GM23338 (cell line): ENCODE results near the gene MLC1. TPM values are rescaled to one million over a fixed set of nuclear protein-coding genes. Genes with fewer than 3 reads are reported as not detected.

Experiments
- ATAC-seq: fragments of 200-7000 bp; cut with Tn5 transposase; 3 replicates; pipeline ENCODE4 v1.9.1; 2020
- DNase-seq: peaks from one replicate; pipeline ENCODE4 v3.0.0-alpha.2; 2015; ENCODE audit warnings: low spot score
- H2AFZ ChIP-seq: fragments of 200-600 bp; sonication (generic); 2 replicates; pipeline ENCODE4 v1.8.0; 2016; ENCODE audit warnings: antibody characterized with exemption, mild to moderate bottlenecking, moderate library complexity
- H3F3A ChIP-seq: fragments of 200-600 bp; sonication (generic); replicated peaks from 2 replicates; pipeline ENCODE4 v1.8.0; 2017; ENCODE audit warnings: antibody characterized with exemption, mixed run types, low read depth
- H3K27ac ChIP-seq: fragments of 200-600 bp; sonication (generic); 2 replicates; pipeline ENCODE4 v1.6.1; 2016; ENCODE audit warnings: low read depth
- H3K27me3 ChIP-seq: fragments of 200-600 bp; sonication (generic); 2 replicates; pipeline ENCODE4 v1.8.0; 2016; ENCODE audit warnings: mild to moderate bottlenecking, mixed run types, moderate library complexity; ENCODE audit not compliant: insufficient read depth
- H3K36me3 ChIP-seq: fragments of 200-600 bp; sonication (generic); 2 replicates; pipeline ENCODE4 v1.8.0; 2016; ENCODE audit warnings: mild to moderate bottlenecking; ENCODE audit not compliant: insufficient read depth
- H3K4me1 ChIP-seq: fragments of 200-600 bp; sonication (generic); 2 replicates; pipeline ENCODE4 v1.8.0; 2016; ENCODE audit warnings: mild to moderate bottlenecking, moderate library complexity; ENCODE audit not compliant: insufficient read depth
- H3K4me2 ChIP-seq: fragments of 200-600 bp; sonication (generic); 2 replicates; pipeline ENCODE4 v1.7.1; 2017; ENCODE audit warnings: mixed run types
- H3K4me3 ChIP-seq: fragments of 200-600 bp; sonication (generic); 2 replicates; pipeline ENCODE4 v1.6.1; 2016; ENCODE audit warnings: mixed run types
- H3K79me2 ChIP-seq: fragments of 200-600 bp; sonication (generic); replicated peaks from 2 replicates; pipeline ENCODE4 v1.8.0; 2017; ENCODE audit warnings: mild to moderate bottlenecking; ENCODE audit not compliant: insufficient read depth
- H3K9me2 ChIP-seq: fragments of 200-600 bp; sonication (generic); 2 replicates; pipeline ENCODE4 v1.8.0; 2017; ENCODE audit not compliant: insufficient read depth
- H4K20me1 ChIP-seq: fragments of 200-600 bp; sonication (generic); replicated peaks from 2 replicates; pipeline ENCODE4 v1.8.0; 2017; ENCODE audit warnings: mild to moderate bottlenecking; ENCODE audit not compliant: insufficient read depth
- H3K27ac Mint-ChIP-seq: 2 replicates; pipeline ENCODE4 v1.8.0; 2020; ENCODE audit warnings: inconsistent platforms, mild to moderate bottlenecking, moderate library complexity, mixed read lengths
- H3K27me3 Mint-ChIP-seq: 3 replicates; pipeline ENCODE4 v1.8.0; 2022; ENCODE audit warnings: low read depth, mild to moderate bottlenecking, moderate library complexity, mixed read lengths, inconsistent platforms; ENCODE audit not compliant: insufficient read depth, poor library complexity
- H3K36me3 Mint-ChIP-seq: 3 replicates; pipeline ENCODE4 v1.8.0; 2021; ENCODE audit warnings: low read depth, mild to moderate bottlenecking, inconsistent platforms, moderate library complexity, mixed read lengths
- H3K4me1 Mint-ChIP-seq: 3 replicates; pipeline ENCODE4 v1.8.0; 2020; ENCODE audit warnings: mild to moderate bottlenecking, inconsistent platforms, mixed read lengths
- H3K4me3 Mint-ChIP-seq: 3 replicates; pipeline ENCODE4 v1.8.0; 2021; ENCODE audit warnings: moderate library complexity, mild to moderate bottlenecking, inconsistent platforms, mixed read lengths
- H3K9me3 Mint-ChIP-seq: 3 replicates; pipeline ENCODE4 v1.8.0; 2020; ENCODE audit warnings: moderate library complexity, mild to moderate bottlenecking, inconsistent platforms, mixed read lengths
- EZH2 ChIP-seq: fragments of 200-600 bp; sonication (generic); IDR thresholded peaks from one replicate; pipeline ENCODE4 v1.8.0; 2017; ENCODE audit warnings: antibody characterized with exemption, mild to moderate bottlenecking, low read depth; ENCODE audit not compliant: unreplicated experiment
- JUNB ChIP-seq: IDR thresholded peaks from one replicate; pipeline ENCODE4 v1.6.1; 2016; ENCODE audit warnings: antibody characterized with exemption; ENCODE audit not compliant: unreplicated experiment
- NANOG ChIP-seq: IDR thresholded peaks from 2 replicates; pipeline ENCODE4 v1.6.1; 2016; ENCODE audit warnings: antibody characterized with exemption, borderline replicate concordance
- polyA plus RNA-seq: library from polyadenylated mRNA; unstranded; fragments of >200 nt; fragmentation: Nextera tagmentation; extraction: Ambion mirVana; gene quantifications from 2 replicates; pipeline ENCODE4 v1.2.1, GENCODE V29; 2016
- total RNA-seq: library from RNA; depleted of rRNA; stranded (reverse); fragments of >200 nt; shearing (Covaris generic); gene quantifications from 2 replicates; pipeline ENCODE4 v1.2.3, GENCODE V29; 2014
- TF ChIP-seq, protein P1 (sequence below), 2 experiments: fragments of 200-600 bp in 1 of 2; sonication (generic) in 1 of 2; conservative IDR thresholded peaks; 2 replicates each; pipeline versions ENCODE4 v1.5.1 to v1.6.1; 2016 to 2017; ENCODE audit warnings: antibody characterized with exemption in 2 of 2, low read depth in 2 of 2, mild to moderate bottlenecking in 2 of 2, moderate library complexity in 1 of 2
- TF ChIP-seq, protein P2 (sequence below): IDR thresholded peaks from one replicate; pipeline ENCODE4 v1.6.1; 2018; ENCODE audit warnings: antibody characterized with exemption; ENCODE audit not compliant: unreplicated experiment
- TF ChIP-seq, protein P3 (sequence below): IDR thresholded peaks from 2 replicates; pipeline ENCODE4 v1.6.1; 2016; ENCODE audit warnings: antibody characterized with exemption

MLC1 gene
- total and polyA plus RNA-seq, 2 experiments from 2014 or later: not detected

DNA sequence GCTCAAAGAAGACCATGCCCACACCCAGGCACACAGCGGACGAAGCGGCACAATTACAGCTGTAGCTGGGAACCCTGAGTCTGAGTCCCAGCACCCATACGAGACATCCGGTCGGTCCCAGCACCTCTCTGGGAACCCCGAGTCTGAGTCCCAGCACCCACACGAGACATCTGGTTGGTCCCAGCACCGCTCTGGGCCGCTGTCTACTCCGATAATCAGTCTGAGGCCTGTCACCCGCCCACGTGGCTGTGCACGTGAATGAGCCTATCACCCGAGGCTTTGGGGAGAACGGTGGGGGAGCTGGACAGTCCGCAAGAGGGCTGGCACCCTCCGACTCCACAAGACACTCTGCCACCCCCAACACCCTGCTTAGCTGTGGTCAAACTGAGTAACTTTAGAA lies 33.3 kb downstream of the MLC1 start:
- H3K4me3 Mint-ChIP-seq: no peak overlapping the region
- no peaks in the 10 kb centered on the region for H4K20me1 ChIP-seq
- no peaks in the 10 kb centered on the region for H3K4me1 Mint-ChIP-seq
- no peak for ATAC-seq
- no peak overlapping the region for H2AFZ ChIP-seq
- no peaks in the 10 kb centered on the region for H3F3A ChIP-seq
- H3K9me2 ChIP-seq: no peaks in the 10 kb centered on the region
- H3K27ac ChIP-seq: no peak overlapping the region
- H3K9me3 Mint-ChIP-seq: no peaks in the 10 kb centered on the region; the same call in 2 of the 3 replicates
- H3K79me2 ChIP-seq: no peaks in the 10 kb centered on the region
- no peaks in the 10 kb centered on the region for H3K4me1 ChIP-seq
- H3K27ac Mint-ChIP-seq: no peak overlapping the region
- no peaks in the 10 kb centered on the region for H3K36me3 ChIP-seq
- TF ChIP-seq EZH2: no peak
- TF ChIP-seq, protein P1, sequence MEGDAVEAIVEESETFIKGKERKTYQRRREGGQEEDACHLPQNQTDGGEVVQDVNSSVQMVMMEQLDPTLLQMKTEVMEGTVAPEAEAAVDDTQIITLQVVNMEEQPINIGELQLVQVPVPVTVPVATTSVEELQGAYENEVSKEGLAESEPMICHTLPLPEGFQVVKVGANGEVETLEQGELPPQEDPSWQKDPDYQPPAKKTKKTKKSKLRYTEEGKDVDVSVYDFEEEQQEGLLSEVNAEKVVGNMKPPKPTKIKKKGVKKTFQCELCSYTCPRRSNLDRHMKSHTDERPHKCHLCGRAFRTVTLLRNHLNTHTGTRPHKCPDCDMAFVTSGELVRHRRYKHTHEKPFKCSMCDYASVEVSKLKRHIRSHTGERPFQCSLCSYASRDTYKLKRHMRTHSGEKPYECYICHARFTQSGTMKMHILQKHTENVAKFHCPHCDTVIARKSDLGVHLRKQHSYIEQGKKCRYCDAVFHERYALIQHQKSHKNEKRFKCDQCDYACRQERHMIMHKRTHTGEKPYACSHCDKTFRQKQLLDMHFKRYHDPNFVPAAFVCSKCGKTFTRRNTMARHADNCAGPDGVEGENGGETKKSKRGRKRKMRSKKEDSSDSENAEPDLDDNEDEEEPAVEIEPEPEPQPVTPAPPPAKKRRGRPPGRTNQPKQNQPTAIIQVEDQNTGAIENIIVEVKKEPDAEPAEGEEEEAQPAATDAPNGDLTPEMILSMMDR (conservative IDR thresholded peaks at IDR 0.05; ENCODE audit: low read depth in 2 of 2): no peak
- TF ChIP-seq, protein P2, sequence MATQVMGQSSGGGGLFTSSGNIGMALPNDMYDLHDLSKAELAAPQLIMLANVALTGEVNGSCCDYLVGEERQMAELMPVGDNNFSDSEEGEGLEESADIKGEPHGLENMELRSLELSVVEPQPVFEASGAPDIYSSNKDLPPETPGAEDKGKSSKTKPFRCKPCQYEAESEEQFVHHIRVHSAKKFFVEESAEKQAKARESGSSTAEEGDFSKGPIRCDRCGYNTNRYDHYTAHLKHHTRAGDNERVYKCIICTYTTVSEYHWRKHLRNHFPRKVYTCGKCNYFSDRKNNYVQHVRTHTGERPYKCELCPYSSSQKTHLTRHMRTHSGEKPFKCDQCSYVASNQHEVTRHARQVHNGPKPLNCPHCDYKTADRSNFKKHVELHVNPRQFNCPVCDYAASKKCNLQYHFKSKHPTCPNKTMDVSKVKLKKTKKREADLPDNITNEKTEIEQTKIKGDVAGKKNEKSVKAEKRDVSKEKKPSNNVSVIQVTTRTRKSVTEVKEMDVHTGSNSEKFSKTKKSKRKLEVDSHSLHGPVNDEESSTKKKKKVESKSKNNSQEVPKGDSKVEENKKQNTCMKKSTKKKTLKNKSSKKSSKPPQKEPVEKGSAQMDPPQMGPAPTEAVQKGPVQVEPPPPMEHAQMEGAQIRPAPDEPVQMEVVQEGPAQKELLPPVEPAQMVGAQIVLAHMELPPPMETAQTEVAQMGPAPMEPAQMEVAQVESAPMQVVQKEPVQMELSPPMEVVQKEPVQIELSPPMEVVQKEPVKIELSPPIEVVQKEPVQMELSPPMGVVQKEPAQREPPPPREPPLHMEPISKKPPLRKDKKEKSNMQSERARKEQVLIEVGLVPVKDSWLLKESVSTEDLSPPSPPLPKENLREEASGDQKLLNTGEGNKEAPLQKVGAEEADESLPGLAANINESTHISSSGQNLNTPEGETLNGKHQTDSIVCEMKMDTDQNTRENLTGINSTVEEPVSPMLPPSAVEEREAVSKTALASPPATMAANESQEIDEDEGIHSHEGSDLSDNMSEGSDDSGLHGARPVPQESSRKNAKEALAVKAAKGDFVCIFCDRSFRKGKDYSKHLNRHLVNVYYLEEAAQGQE: no peak
- TF ChIP-seq JUNB: no peak
- TF ChIP-seq NANOG: no peak
- H3K36me3 Mint-ChIP-seq: no peaks in the 10 kb centered on the region
- H3K4me3 ChIP-seq: no peak overlapping the region
- no peak for DNase-seq
- H3K27me3 ChIP-seq: no peaks in the 10 kb centered on the region; the same call in 1 of the 2 replicates
- no peak overlapping the region for H3K4me2 ChIP-seq
- H3K27me3 Mint-ChIP-seq: peaks cover 15% of the 10 kb centered on the region

DNA sequence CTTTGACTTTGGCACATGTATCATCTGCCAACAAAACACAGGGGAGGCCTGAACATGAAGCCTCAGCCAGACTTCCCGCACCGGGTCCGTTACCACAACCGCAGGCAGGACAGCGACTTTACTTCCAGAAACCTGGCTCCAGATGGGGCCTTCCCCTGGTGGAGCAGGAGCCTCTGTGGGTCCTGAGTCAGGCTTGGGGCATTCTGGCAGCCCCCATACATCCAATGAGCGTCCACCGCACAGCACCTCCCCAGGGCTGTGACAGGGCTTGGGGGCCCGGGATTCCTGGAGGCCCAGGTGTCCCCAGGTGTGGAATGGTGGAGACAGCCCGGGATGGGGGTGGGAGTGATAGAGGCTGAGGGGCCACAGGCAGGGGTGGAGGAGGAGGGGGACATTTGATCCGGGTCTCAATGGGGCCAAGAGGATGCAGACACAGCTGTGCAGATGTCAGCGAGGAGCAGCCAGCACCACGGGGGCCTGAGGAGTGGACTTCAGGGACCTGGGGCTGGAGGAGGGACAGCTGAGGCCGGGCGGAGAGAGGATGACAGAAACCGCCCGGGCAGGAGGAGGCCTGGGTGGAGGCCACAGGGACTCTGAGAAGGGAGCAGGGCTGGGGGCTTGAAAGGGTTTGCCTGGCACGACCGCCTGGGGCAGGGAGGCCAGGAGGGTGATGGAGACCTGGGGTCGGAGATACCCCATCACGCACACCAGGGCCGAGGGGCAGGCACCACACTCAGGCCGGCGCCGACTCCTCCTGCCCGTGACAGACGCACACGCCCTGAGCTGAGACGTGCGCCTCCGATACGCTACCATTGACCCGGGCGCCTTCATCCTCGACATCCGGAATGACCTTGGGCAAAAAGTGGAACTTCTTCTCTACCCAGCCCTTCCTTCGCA lies 35.7 kb downstream of the MLC1 start:
- Histone ChIP-seq H3K36me3 (no peaks in the 10 kb centered on the region), H3K4me3 (no peak overlapping the region), H3K27me3 (no peaks in the 10 kb centered on the region), H4K20me1 (no peaks in the 10 kb centered on the region), H3F3A (no peaks in the 10 kb centered on the region), H3K4me1 (no peaks in the 10 kb centered on the region), H3K9me2 (no peaks in the 10 kb centered on the region), H3K79me2 (no peaks in the 10 kb centered on the region), H3K4me2 (no peak overlapping the region), H3K27ac (no peak overlapping the region), H2AFZ (no peak overlapping the region)
- Mint-ChIP-seq H3K9me3 (no peaks in the 10 kb centered on the region; the same call in 2 of the 3 replicates), H3K4me3 (no peak overlapping the region), H3K36me3 (no peaks in the 10 kb centered on the region), H3K27ac (no peak overlapping the region), H3K27me3 (peaks cover 10% of the 10 kb centered on the region), H3K4me1 (no peaks in the 10 kb centered on the region)
- DNase-seq: no peak
- no peak for ATAC-seq
- TF ChIP-seq, protein P3, sequence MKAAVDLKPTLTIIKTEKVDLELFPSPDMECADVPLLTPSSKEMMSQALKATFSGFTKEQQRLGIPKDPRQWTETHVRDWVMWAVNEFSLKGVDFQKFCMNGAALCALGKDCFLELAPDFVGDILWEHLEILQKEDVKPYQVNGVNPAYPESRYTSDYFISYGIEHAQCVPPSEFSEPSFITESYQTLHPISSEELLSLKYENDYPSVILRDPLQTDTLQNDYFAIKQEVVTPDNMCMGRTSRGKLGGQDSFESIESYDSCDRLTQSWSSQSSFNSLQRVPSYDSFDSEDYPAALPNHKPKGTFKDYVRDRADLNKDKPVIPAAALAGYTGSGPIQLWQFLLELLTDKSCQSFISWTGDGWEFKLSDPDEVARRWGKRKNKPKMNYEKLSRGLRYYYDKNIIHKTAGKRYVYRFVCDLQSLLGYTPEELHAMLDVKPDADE: no peak
- TF ChIP-seq JUNB: no peak
